Stimulated activated CD4-positive, alpha-beta T cell treated with anti-CD3 and anti-CD28 coated beads, Interleukin-15, amount 100 ng/mL, for 24 hours (primary cell): ENCODE measurements around the gene GDPD2.
"Not testable (repeated sequence)": the region's sequence is repeated elsewhere in the genome, so short reads cannot be mapped to it uniquely, and the experiment has no call there.

Source experiments
- DNase-seq: peaks from one replicate; pipeline ENCODE4 v3.0.0-alpha.2; 2020

GDPD2 gene, protein sequence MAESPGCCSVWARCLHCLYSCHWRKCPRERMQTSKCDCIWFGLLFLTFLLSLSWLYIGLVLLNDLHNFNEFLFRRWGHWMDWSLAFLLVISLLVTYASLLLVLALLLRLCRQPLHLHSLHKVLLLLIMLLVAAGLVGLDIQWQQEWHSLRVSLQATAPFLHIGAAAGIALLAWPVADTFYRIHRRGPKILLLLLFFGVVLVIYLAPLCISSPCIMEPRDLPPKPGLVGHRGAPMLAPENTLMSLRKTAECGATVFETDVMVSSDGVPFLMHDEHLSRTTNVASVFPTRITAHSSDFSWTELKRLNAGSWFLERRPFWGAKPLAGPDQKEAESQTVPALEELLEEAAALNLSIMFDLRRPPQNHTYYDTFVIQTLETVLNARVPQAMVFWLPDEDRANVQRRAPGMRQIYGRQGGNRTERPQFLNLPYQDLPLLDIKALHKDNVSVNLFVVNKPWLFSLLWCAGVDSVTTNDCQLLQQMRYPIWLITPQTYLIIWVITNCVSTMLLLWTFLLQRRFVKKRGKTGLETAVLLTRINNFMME

DNA sequence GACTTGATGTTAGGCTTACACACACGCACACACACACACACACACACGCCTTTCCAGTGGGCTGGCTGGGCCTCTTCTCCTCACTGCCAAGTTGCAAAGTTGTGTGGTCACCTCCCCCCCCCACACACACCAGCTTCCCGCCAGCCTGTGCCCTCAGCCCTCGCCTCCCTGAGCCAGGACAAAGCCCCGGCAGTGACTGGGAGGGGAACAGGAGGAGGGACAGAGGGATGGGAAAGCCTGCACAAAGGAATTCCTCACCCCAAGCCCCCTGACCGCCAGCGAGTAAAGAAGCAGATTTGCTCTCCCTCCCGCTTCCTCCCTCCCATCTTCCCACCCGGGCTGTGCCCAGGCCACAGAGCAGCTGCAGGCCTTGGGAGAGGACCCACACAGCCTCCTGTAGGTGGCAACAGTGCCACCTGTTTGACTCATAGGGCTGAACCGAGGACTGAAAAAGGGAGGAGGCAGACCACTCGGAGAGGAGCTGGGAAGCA, at the start of gene GDPD2:
Gene GDPD2, plus strand, starts transcription at position 464 of the 491 bp plus-strand sequence. CDS start 1,671 bp downstream, outside the sequence.
- DNase-seq: no peak

- DNase-seq: no peak
Observed at GRCh38 chrX:70386235-70386634, 36.9 kb upstream of the GDPD2 start.

DNA sequence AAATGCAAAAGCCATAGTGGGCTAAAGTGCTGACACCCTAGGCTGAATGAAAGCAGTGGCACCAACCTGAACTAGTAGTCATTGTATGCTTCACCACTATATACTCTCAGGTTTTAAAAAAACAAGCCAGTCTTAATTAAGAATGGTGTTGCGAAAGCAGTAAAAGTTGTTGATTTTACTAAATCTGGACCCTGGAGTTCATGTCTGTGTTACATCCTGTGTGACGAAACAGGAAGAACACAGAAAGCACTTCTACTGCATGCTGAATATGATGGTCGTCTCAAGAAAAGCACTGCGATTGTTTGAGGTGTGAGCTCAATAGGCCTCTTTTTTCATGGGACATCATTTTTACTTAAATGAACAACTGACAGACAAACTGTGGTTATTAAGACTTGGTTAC, 24.2 kb upstream of the GDPD2 start:
- DNase-seq: no peak

DNA sequence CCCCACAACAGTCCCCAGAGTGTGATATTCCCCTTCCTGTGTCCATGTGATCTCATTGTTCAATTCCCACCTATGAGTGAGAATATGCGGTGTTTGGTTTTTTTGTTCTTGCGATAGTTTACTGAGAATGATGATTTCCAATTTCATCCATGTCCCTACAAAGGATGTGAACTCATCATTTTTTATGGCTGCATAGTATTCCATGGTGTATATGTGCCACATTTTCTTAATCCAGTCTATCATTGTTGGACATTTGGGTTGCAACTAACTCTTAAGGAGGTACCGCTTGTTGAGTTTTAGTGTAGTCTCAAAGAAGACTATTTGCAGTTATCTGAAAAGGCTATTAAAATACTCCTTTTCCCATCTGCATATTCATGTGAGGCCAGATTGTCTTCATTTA, 22.9 kb upstream of the GDPD2 start:
- not testable (repeated sequence) for DNase-seq

DNA sequence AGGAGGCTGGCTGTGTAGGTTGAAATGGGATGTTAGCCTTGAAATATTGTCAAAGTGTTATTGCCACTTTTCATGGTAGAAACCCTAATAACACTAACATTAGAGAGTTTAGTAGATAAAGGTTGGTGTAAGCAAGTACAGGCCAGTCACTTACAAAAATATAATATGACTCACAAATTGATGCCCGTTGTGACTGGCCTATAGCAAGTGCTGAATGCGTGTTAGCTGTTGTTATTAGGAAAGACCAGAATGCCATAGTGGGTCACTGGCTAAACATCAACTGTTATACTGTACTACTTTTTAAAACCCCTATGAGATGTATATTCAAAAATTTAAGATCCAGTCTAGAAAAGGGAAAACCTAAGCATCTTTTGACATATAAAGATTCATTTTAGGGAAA, 20.4 kb upstream of the GDPD2 start:
- DNase-seq: no peak

GRCh38 chrX:70405003-70405402, 18.1 kb upstream of the GDPD2 start:
- DNase-seq: no peak

DNA sequence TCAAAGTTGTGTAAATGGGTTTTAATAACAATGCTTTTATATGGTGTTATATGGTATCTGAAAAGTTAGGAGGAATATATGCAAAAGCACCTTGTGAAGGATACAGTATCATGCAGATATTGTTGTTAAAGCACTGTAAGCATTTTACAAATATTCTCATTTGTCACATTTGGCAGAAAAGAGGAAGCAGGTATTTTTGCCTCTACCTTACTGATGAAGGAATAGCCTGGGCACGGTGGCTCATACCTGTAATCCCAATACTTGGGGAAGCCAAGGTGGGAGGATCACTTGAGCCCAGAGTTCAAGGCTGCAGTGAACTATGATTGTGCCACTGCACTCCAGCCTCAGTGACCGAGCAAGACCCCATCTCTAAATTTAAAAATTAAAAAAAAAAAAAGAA, 12.2 kb upstream of the GDPD2 start:
- DNase-seq: no peak

DNA sequence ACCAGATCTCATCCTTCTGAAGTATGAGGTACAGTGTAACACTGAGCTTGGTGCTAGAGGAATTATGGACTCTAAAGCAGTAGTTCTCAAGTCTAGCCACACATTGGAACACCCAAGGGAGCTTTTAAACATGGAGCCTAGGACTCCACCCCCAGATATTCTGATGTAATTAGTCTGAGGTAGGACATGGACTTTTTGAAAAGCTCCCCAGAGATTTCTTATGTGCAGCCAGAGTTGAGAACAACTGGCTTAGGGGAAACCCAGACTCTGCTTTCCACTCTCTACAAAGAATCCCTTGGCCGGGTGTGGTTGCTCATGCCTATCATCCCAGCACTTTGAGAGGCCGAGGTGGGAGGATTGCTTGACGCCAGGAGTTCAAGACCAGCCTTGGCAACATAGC, 11.6 kb upstream of the GDPD2 start:
- DNase-seq: no peak

DNA sequence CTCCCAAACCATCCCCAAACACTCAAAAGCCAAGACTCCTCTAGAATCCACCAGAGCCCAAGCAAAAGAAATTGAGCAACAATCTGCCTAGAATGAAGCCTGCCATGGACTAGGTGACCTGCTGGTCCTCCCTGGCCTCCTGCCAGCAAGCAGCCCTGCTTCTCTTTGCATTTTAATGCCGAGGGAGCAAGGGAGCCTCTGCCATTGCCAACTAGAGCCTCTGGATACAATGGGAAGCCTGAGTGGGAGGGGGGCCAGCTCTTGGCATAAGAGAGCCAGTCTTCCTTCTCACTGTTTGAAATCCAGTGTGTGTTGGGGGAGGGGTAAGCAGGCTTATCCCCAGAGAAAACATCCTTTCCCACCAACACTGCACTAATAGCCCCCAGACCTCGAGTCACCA, 1.5 kb upstream of the GDPD2 start:
- no peak for DNase-seq

DNA sequence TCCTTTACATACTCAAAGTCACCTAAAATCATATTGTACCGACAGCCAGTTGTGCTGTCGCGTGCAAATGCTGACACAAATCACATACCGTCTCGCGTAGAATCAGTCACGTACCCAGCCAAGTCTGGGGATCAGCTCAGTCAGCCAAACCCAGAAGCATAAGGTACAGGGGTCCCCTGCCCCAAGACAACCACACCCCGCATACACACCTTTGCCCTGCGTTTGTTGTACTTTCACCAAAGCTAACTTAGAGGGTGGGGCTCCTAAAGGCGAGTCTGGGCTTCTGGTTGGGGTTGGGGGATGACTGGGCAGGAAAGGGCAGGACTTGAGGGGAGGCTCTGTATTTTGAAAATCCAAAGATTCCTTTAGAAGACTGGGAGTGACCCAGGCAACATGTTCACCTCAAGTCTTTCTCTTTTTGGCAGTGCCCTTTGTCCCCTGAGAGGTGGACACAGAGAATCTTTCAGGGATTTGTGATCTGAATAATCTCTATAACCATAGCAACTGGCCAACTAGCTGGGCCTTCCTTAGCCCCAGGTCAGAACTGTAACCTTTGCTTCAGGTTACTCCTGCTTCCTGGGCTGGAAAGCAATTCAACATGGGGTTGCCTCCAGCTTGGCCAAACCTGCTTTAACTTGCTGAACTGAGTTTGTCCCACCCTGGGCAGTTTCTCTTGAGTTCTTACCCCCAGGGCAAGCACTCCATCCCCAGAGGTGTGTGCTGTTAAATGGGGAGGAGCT, 992 bp downstream of the GDPD2 start:
- DNase-seq: no peak

DNA sequence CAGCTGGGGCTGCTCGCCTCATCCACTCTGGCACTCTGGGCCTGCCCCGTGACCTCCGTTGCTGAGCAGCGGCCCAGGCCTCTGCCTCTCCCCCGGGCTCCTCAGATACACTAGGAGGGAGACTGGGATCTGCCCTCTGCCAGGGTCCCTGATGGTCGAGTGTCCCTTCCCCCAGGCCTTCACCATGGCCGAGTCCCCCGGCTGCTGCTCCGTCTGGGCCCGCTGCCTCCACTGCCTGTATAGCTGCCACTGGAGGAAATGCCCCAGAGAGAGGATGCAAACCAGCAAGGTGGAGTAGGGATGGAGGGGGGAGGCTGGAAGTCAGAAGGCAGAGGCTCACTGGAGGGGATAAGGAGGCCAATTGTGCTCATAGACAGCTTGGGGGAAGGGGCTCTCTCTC, 1.7 kb downstream of the GDPD2 start:
- DNase-seq: no peak

DNA sequence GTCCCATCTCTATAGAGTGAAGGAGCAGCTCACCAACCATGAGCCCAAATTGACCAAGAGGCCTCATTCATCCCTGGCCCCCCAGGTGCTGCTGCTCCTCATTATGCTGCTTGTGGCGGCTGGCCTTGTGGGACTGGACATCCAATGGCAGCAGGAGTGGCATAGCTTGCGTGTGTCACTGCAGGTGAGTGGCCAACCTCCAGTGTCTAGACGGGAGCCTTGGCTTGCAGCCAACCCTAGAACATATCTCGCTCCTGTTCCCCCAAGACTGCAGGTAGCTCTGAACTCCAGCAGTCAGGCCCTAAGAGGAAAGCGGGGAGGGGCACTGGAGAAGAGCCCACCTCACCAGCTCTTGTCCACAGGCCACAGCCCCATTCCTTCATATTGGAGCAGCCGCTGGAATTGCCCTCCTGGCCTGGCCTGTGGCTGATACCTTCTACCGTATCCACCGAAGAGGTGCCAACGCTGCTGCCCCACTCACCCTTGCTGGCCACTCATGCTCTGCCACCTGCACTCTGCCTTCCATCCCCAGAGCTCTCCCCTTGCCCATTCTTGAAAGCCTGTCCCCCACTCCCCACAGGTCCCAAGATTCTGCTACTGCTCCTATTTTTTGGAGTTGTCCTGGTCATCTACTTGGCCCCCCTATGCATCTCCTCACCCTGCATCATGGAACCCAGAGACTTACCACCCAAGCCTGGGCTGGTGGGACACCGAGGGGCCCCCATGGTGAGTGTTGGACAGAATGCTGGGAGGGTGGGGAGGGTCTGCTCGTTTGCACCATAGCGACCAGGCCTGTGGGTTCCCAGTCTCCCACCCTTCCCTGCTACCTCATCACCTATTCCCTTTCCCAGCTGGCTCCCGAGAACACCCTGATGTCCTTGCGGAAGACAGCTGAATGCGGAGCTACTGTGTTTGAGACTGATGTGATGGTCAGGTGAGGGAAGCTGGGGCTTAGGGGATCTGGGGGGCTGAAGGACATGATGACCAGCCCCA, 3.5 kb downstream of the GDPD2 start:
- no peak for DNase-seq

GRCh38 chrX:70427365-70427764, 4.3 kb downstream of the GDPD2 start:
- no peak for DNase-seq

DNA sequence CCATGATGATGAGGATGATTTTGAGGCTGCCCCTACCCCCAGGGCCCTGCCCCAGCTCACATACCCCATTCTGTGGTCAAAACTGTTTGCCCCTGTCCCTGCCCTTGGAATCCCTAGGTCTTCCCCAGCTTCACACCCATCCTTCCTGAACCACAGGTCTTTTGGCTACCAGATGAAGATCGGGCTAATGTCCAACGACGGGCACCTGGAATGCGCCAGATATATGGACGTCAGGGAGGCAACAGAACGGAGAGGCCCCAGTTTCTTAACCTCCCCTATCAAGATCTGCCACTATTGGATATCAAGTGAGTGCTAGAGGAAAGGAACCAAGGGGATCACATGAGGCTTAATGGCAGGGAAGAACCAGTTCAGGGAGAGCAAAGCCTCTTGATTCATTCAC, 6.6 kb downstream of the GDPD2 start:
- DNase-seq: no peak

- DNase-seq: no peak
Observed at GRCh38 chrX:70432936-70433847, 10.1 kb downstream of the GDPD2 start.

DNA sequence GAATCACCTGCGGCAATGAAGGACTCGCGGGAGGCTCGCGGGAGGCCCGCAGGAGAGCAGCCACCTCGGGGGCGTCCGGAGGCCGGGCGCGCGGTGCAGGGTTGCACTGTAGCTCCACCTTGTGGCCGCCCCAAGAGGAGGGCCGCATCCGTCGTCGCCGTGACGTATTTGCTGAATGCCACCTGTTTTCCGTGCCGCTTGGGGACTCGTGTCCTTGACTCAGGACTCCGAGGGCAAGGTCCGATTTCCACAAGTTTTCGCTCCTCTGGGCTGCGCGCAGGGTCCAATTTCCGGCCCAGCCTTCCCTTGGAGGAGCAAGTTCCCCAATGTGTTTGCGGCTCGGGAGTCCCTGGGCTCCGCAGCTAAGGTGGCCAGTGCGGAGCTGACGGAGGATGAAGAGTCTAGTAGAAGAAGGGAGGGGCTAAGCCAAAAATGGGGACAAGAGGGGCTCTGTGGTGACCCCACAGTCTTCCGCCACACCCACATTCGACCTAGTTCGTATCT, 10.8 kb downstream of the GDPD2 start:
- DNase-seq: peak; percentile 79

GRCh38 chrX:70434352-70434866, 11.3 kb downstream of the GDPD2 start:
- DNase-seq: peak; percentile 87

DNA sequence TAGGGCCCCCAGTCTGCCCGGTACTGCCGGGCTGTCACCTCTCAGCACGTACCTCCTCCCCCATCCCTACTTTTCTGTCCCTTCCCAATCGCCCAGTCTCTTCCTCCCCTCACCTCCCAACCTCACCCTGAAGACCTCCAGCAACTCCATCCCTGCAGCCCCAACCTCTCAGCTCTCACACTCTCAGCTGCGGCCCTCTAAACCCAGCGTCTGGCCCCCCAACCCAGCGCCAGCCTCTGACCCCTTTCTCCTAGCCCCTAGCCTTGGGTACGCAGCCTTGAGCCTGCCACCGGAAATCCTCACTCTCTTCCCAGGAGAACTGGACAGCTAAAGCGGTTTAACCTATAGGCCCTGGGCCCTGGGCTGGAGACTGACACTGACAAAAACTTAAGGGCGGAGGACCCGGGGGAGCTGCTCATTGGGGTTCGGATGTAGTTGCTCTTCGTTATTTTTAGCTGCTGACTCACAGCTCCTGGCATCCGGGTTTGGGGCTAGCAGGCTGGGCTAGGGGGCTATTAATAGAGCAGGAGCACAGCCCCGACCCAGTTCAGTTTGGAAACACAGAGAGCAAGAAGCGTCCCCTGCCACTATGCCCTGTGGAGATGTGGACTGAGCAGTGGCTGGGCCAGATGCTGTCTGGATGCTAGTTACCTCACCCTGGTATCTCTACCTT, 11.9 kb downstream of the GDPD2 start:
- no peak for DNase-seq

GRCh38 chrX:70436343-70436742, 13.2 kb downstream of the GDPD2 start:
- DNase-seq: no peak

DNA sequence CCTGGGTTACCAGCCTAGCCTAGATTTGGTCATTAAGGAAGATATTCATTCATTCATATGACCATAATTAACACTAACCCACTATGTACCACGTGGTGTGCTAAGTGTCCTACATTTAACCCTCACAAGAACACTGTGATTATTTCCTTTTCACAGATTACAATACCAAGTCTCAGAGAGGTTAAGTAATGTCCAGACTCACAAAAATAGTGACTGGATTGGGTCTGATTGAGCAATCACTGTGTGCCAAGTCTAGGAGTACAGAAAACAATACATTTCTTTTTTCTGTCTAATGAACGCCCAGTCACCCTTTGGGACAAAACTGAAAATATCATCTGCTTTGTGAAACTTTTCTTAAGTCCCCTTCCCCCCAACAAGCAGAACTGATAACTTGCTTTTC, 13.9 kb downstream of the GDPD2 start:
- DNase-seq: no peak
